GM18867 (cell line): Measurements from ENCODE around the gene IBSP.

ENCODE experiments used
- ATAC-seq: cut with Tn5 transposase; IDR thresholded peaks from one replicate; pipeline ENCODE4 v1.9.1; 2021; ENCODE audit warnings: mild to moderate bottlenecking, moderate library complexity; ENCODE audit not compliant: unreplicated experiment

Gene IBSP

GRCh38 chr4:87799301-87800113 is at the start of gene IBSP:
IBSP (plus strand) TSS chr4:87799554; CDS start chr4:87802362, 2,808 bp downstream.
- no peak for ATAC-seq

- ATAC-seq, result no peak
Observed at GRCh38 chr4:87749883-87750282, 49.5 kb upstream of the IBSP start.

GRCh38 chr4:87758270-87758669 is 41.1 kb upstream of the IBSP start:
- ATAC-seq, result no peak

GRCh38 chr4:87762311-87762710 is 37.0 kb upstream of the IBSP start:
- ATAC-seq, result no peak

- no peak for ATAC-seq
Observed at GRCh38 chr4:87781569-87781968, 17.8 kb upstream of the IBSP start.

GRCh38 chr4:87783781-87784180 is 15.6 kb upstream of the IBSP start:
- ATAC-seq, result no peak

- ATAC-seq, result no peak
Observed at GRCh38 chr4:87785731-87786509, 13.4 kb upstream of the IBSP start.

- ATAC-seq, result no peak
Observed at GRCh38 chr4:87802858-87803257, 3.5 kb downstream of the IBSP start.

- no peak for ATAC-seq
Observed at GRCh38 chr4:87803421-87803820, 4.1 kb downstream of the IBSP start.

- ATAC-seq, result no peak
Observed at GRCh38 chr4:87804871-87805270, 5.5 kb downstream of the IBSP start.

GRCh38 chr4:87805971-87806370 is 6.6 kb downstream of the IBSP start:
- ATAC-seq, result no peak

GRCh38 chr4:87806520-87806919 is 7.2 kb downstream of the IBSP start:
- no peak for ATAC-seq

GRCh38 chr4:87807402-87807801 is 8.0 kb downstream of the IBSP start:
- no peak for ATAC-seq

- no peak for ATAC-seq
Observed at GRCh38 chr4:87811977-87812376, 12.6 kb downstream of the IBSP start.

GRCh38 chr4:87819281-87819919 is 20.0 kb downstream of the IBSP start:
- ATAC-seq, result no peak

- no peak for ATAC-seq
Observed at GRCh38 chr4:87823200-87823599, 23.8 kb downstream of the IBSP start.

GRCh38 chr4:87823724-87824123 is 24.4 kb downstream of the IBSP start:
- no peak for ATAC-seq

- no peak for ATAC-seq
Observed at GRCh38 chr4:87824352-87824751, 25.0 kb downstream of the IBSP start.

GRCh38 chr4:87832669-87833068 is 33.3 kb downstream of the IBSP start, which contains the start of gene MEPE:
MEPE (plus strand) TSS chr4:87832969; CDS start chr4:87834715, 1,746 bp downstream.
- no peak for ATAC-seq

GRCh38 chr4:87834401-87834800 is 35.0 kb downstream of the IBSP start:
- no peak for ATAC-seq

- no peak for ATAC-seq
Observed at GRCh38 chr4:87835197-87835596, 35.8 kb downstream of the IBSP start.

- ATAC-seq, result no peak
Observed at GRCh38 chr4:87835743-87836142, 36.4 kb downstream of the IBSP start.
